Measurements from ENCODE around the gene MGST3. TPM values are rescaled to one million over a fixed set of nuclear protein-coding genes. Genes with fewer than 3 reads are reported as not detected.

Gene MGST3
- total and polyA plus RNA-seq, 2 of the 4 experiments (the other 2 are of a cell fraction), result 159 to 213 TPM

GRCh38 chr1:165634154-165634921 lies 3.3 kb downstream of the MGST3 start:
- H3K9me3 ChIP-seq (ENCODE audit: control insufficient read depth, insufficient read depth, low read length), result no peaks in the 10 kb centered on the region
- H3K4me3 ChIP-seq (ENCODE audit: insufficient read depth, low read depth, low read length), result no peak overlapping the region
- no peak overlapping the region for H2BK120ac ChIP-seq (ENCODE audit: low read depth, low read length)
- H4K8ac ChIP-seq (ENCODE audit: low read depth in 2 of 2, low read length in 2 of 2), result no peak overlapping the region
- CTCF ChIA-PET, result interaction anchor here (0.6 kb wide), 1 partner anchor 270 kb away, joined by 3 read pairs; no protein-coding TSS in a partner anchor
- H3K4ac ChIP-seq (ENCODE audit: low read depth, low read length), result no peak overlapping the region
- DNase-seq (no peak), ATAC-seq (ENCODE audit: low read depth) (no peak)
- no peak overlapping the region for H3K14ac ChIP-seq (replicated peaks; ENCODE audit: low read depth, low read length)
- no peak overlapping the region for H3K56ac ChIP-seq (ENCODE audit: extremely low read depth, insufficient read depth, low read length)
- peaks cover 16 to 72% of the 10 kb centered on the region in 2 experiments for H3K79me1 ChIP-seq (ENCODE audit: low read depth in 1 of 2, low read length in 2 of 2)
- H2AK5ac ChIP-seq (ENCODE audit: low read depth, low read length), result no peak overlapping the region
- H4K5ac ChIP-seq (ENCODE audit: low read depth, low read length), result no peak overlapping the region
- no peak overlapping the region for H3K23ac ChIP-seq (ENCODE audit: low read depth, low read length)
- dilution Hi-C loops (cut with HindIII; ENCODE audit: low sequenced_read_pairs, unreplicated experiment), result no loop called here
- no peaks in the 10 kb centered on the region for H3K27me3 ChIP-seq (ENCODE audit: control insufficient read depth, insufficient read depth, low read length)
- no peak overlapping the region for H2AK9ac ChIP-seq (replicated peaks; ENCODE audit: low read depth, low read length, poor library complexity)
- POLR2A ChIA-PET (ENCODE audit: unreplicated experiment), result no interaction called here
- no TSS peak for BruUV-seq (replicated peaks)
- H3K18ac ChIP-seq (ENCODE audit: low read depth, low read length), result no peak overlapping the region
- H3K9ac ChIP-seq (ENCODE audit: low read depth, low read length), result no peak overlapping the region
- no peak overlapping the region for H2AFZ ChIP-seq (replicated peaks; ENCODE audit: low read length, poor library complexity)
- in situ Hi-C loops (cut with MboI; ENCODE audit: low sequenced_read_pairs), result no loop called here
- no peak overlapping the region for H2BK5ac ChIP-seq (ENCODE audit: low read depth, low read length, poor library complexity, severe bottlenecking)
- H3K9me1 ChIP-seq (ENCODE audit: insufficient read depth, low read length), result peaks cover 6% of the 10 kb centered on the region
- H3K27ac ChIP-seq (ENCODE audit: insufficient read depth, low read length), result no peak overlapping the region
- peaks cover 51% of the 10 kb centered on the region for H4K20me1 ChIP-seq (ENCODE audit: insufficient read depth, low read length)
- peaks cover 10% of the 10 kb centered on the region for H3K4me1 ChIP-seq (ENCODE audit: control insufficient read depth, insufficient read depth, low read length)
- intact Hi-C loops (cut with micrococcal nuclease), result loop anchor here (10.0 kb wide), 1 partner anchor 190 kb away; the partner anchor contains the start of gene UCK2
- no peak overlapping the region; the same call in 1 of the 2 replicates for H3K4me2 ChIP-seq (ENCODE audit: low read depth, low read length)
- H2BK20ac ChIP-seq (ENCODE audit: low read depth, low read length), result no peak overlapping the region
- H4K91ac ChIP-seq (ENCODE audit: insufficient read depth, low read depth, low read length), result no peak overlapping the region
- no CpG with 5 or more reads among the region's 6 CpGs for WGBS, 2 experiments (ENCODE audit: extremely low coverage in 2 of 2, insufficient read length in 1 of 2)
- H2BK15ac ChIP-seq (ENCODE audit: low read depth, low read length), result no peak overlapping the region
- H3K36me3 ChIP-seq (ENCODE audit: control insufficient read depth, insufficient read depth, low read length), result peaks cover 7% of the 10 kb centered on the region
- TF ChIP-seq RFX5 (IDR thresholded peaks at IDR 0.05; ENCODE audit: low read depth, low read length) (no peak), CHD1 (IDR thresholded peaks at IDR 0.05; ENCODE audit: low read depth, low read length) (no peak), CTCF (conservative IDR thresholded peaks at IDR 0.05; ENCODE audit: low read depth, low read length) (no peak), NFE2L2 (IDR thresholded peaks at IDR 0.05; ENCODE audit: low read depth, low read length) (no peak), SMC3 (IDR thresholded peaks at IDR 0.05; ENCODE audit: low read depth, low read length) (no peak), RCOR1 (IDR thresholded peaks at IDR 0.05; ENCODE audit: insufficient replicate concordance, low read length) (no peak), MXI1 (IDR thresholded peaks at IDR 0.05; ENCODE audit: borderline replicate concordance, low read depth, low read length) (no peak), MAZ (IDR thresholded peaks at IDR 0.05; ENCODE audit: borderline replicate concordance, low read depth, low read length) (no peak), USF2 (IDR thresholded peaks at IDR 0.05; ENCODE audit: low read depth, low read length) (no peak), FOS (IDR thresholded peaks at IDR 0.05; ENCODE audit: low read depth, low read length) (no peak), POLR2A (IDR thresholded peaks at IDR 0.05; ENCODE audit: low read depth, low read length) (no peak), RAD21 (IDR thresholded peaks at IDR 0.05; ENCODE audit: low read length) (no peak), CEBPB (IDR thresholded peaks at IDR 0.05; ENCODE audit: low read depth, low read length) (no peak), BHLHE40 (IDR thresholded peaks at IDR 0.05; ENCODE audit: low read depth, low read length) (no peak), ELK1 (IDR thresholded peaks at IDR 0.05; ENCODE audit: borderline replicate concordance, low read depth, low read length) (no peak)
